HEK293T (cell line): ENCODE measurements around the gene RNLS.

Experiments
- BHLHE40 ChIP-seq: fragments of 450-650 bp; IDR thresholded peaks from 2 replicates; pipeline ENCODE4 v1.6.1; 2016; ENCODE audit warnings: mild to moderate bottlenecking, moderate library complexity, borderline replicate concordance
- CTBP1 ChIP-seq: fragments of 450-650 bp; IDR thresholded peaks from 2 replicates; pipeline ENCODE4 v1.6.1; 2016; ENCODE audit warnings: borderline replicate concordance
- FOXK2 ChIP-seq: fragments of 450-650 bp; IDR thresholded peaks from 2 replicates; pipeline ENCODE4 v1.6.1; 2016; ENCODE audit warnings: mild to moderate bottlenecking
- SUZ12 ChIP-seq: fragments of 450-650 bp; IDR thresholded peaks from 2 replicates; pipeline ENCODE4 v1.6.1; 2016; ENCODE audit warnings: mild to moderate bottlenecking

- no peak for TF ChIP-seq CTBP1
- TF ChIP-seq FOXK2, result no peak
- TF ChIP-seq BHLHE40, result no peak
- TF ChIP-seq SUZ12, result no peak
These were observed 294.6 kb downstream of the RNLS start for GRCh38 chr10:88288320-88289059.
